ENCODE measurements around the gene SIK2.

GRCh38 chr11:111697933-111698371 is 95.7 kb downstream of the SIK2 start:
- no peak for TF ChIP-seq CTCF (IDR thresholded peaks at IDR 0.05 in 8 of 11, conservative IDR thresholded peaks at IDR 0.05 in 3 of 11)
- TF ChIP-seq POLR2AphosphoS5 (IDR thresholded peaks at IDR 0.05) = no peak
- no peak for TF ChIP-seq POLR2A (IDR thresholded peaks at IDR 0.05)

All from spleen (tissue), 7 donors.